GM18861 (cell line): ENCODE data around the gene RPGRIP1.
"Not testable (repeated sequence)": the region's sequence is repeated elsewhere in the genome, so short reads cannot be mapped to it uniquely, and the experiment has no call there.

Source experiments
- ATAC-seq: cut with Tn5 transposase; IDR thresholded peaks from one replicate; pipeline ENCODE4 v1.9.1; 2021; ENCODE audit not compliant: unreplicated experiment

Gene RPGRIP1

DNA sequence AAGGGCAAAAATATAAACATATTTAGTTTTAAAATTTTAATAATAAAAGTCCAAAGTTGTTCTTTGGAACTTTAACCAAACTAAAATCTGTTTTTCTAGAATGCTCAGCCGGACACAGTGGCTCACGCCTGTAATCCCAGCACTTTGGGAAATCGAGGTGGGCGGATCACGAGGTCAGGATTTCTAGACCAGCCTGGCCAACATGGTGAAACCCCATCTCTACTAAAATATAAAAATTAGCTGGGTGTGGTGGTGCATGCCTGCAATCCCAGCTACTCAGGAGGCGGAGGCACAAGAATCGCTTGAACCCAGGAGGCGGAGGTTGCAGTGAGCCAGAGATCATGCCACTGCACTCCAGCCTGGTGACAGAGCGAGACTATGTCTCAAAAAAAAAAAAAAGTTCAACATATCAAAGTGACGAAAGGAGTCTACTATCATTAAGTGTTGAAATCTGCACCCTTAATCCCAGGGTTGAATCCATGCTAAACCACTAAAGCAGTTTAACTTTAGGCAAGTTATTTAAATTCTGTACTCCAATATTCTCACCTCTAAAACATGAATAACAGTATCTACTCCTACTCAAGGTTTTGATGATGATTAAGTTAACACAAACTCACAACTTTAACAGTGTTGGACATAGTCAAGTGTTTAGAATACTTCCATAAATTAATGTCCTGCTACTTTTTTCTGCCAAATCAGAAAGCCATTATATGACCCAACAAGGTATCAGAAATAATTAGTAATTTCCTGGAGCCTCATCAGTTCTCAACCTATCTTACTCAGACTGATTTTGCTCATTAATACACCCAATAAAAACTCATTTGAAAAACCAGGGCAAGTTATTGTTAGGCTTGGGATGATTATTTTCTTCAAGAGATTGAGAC, 21.6 kb upstream of the RPGRIP1 start:
- ATAC-seq: no peak

DNA sequence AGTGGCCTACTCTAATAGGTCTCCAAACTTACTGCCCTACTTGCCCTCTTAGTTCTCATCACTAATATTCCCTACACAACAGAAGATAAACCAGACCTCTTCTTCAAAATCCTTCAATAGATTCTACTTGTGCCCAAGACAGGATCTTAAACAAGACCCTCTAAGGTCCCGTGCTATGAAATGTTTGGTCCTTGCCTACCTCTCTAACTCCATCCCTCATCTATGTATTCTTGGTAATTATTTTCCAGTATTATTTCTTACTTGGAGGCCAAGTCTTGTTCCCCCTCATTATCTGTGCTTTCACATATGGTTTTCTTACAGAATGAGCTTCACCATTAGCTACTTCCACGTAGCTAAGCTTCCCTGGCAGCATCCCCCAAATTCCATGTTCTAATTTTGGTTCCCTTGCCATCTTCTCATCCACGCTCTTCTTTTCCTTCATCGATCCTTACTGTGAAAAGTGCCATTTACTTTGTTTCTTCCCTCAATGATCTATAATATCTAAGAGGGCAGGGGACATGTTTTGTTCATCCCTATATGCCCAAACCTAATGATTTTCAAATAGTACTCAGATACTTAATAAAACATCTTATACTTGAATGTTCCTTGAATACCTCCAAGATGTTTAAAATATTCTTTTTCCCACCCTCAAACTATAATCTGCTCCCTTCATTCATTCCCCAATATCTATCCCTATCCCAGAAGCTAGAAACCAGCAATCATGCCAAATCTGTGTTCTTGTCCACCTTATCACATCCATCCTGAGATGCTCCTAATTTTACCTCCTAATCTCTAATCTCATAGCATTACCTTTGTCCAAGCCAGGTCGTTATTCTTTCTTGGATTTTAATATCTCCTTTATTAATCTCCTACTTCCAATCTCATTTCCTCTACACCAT, 20.7 kb upstream of the RPGRIP1 start:
- no peak for ATAC-seq

DNA sequence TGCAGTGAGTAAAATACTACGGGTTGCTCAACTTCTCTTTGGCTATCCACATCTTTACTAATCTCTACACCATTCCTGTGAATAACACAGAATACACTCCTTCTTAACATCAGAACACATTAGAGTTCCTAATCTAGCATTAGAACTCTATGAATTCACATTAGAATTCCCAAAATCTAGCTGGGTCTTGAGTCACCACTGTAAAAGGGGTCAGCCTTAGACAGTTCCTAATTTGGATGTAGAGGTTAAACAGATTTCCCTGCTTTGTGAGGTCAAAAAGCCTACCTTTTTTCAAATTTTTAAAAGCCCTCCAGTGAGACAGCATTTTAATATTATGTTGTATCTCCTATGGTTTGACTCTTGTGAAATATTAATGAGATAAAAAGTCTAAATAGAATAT, 18.1 kb upstream of the RPGRIP1 start:
- no peak for ATAC-seq

DNA sequence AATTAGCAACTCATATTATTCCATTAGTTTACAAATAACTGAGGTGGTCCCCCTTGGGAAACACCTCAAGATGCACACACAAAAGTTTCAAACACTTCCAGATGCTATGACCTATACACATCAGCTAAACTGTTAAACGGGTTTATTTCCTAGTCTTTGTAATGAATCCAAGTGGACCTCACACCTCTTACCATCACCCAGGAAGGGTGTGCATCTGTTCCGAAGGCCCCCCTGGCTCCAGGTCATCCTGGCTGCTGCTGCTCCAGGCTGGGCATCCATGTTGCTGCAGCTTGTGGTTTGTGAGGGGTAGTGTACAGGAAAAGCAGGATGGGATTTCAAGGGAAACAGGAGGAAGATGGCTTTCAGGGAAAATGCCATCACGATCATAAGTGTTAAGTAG, 17.5 kb upstream of the RPGRIP1 start:
- ATAC-seq: no peak

- ATAC-seq: no peak
Measured at GRCh38 chr14:21263284-21264024, 16.4 kb upstream of the RPGRIP1 start.

- ATAC-seq: peak; percentile 76
Measured at GRCh38 chr14:21264025-21264801, 15.7 kb upstream of the RPGRIP1 start.

DNA sequence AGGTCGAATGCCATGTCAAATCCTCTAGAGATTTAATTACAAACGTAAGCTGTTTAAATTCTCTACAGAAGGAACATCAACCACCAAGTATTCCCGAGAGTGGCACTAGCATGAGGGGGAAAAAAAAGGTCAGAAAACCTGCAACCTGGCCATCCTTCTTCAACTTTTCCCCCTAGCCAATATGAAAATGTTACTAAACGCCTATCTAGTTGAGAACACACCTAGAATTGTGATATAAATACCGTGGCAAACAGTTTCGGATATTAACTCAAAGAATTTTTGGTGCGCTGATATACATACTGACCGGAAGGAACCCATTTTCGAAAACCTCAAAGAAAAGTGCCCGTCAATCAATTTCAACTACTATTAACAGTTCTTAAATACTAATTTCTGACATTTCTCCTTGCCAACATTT, 12.4 kb upstream of the RPGRIP1 start:
- no peak for ATAC-seq

GRCh38 chr14:21267886-21268616, 11.8 kb upstream of the RPGRIP1 start:
- ATAC-seq: no peak

DNA sequence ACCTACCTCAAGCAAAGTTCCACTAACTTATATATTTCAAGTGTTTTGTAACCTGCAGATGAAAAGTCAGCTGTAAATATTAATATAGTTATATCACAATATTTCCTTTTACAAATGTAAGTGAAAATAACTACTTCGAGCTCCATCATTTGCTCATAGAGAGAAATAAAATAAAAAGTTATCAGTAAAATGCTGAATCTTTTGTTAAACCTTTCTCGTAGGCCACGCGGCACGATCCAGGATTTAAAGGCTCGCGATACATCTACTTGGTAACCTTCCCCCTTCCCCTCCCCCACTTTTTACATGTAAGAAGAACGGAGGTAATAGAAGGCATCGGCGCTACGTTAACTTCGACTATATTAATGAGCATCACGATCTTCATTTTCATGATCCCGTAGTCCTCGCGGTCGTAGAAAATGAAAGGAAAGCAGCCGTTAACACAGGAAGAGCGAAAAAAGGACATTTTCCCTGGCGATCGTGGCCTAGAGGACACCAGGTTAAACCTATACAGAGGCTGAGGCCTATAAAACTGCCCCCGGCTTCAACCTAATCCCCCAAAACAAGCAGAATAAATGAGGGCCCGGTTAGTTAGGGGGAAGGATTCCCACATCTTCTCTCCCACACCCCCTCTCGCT, 11.1 kb upstream of the RPGRIP1 start:
- ATAC-seq: no peak

DNA sequence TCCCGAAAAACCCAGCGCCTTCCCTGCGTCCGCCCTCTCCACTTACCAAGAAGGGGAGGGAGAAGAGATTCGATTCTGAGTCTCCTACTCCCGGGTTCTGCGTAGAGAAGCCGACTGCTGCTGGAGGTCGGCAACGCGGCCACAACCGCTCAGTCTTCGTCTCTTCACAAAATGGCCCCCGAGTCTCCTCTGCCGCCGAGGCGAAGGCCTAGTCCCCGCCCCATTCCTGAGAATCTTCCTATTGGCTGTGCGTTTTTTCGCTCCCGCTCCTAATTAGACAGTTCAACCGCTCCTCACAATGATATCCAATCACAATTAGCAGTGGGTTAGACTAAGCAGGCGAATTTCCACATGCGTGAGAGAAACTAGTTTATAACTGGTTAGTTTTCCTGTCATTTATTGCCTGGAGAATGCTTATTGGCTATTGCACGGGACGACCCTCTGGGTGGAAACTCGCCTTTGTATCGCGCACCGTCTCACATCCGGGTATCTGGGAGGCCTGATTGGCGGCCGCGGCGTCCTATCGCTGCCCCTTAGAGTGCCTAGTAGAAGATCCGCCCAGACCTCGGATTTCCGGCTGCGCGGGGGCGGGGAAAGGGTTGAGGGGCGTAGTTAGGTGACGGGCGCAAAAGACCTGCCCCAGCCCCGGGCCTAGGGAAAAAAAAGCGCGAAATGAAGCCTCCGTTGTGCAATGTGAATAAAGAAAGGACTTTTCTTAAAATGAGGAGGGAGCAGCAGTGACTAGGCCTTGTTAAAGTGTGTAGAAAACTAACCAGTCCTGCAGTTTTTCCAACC, 10.4 kb upstream of the RPGRIP1 start, which contains the start of gene HNRNPC:
HNRNPC (minus strand) TSS at position 191 of the 795 bp plus-strand sequence. CDS start 35,249 bp downstream, outside the sequence.
- ATAC-seq: peak; percentile 86

DNA sequence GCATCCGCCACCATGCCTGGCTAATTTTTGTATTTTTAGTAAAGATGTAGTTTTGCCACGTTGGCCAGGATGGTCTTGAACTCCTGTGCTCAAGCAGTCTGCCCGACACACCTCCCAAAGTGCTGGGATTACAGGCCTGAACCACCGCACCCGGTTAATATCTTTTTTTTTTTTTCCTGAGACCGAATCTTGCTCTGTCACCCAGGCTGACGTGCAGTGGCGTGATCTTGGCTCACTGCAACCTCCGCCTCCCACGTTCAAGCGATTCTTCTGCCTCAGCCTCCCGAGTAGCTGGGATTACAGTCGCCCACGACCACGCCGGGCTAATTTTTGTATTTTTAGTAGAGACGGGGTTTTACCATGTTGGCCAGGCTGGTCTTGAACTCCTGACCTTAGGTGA, 7.2 kb upstream of the RPGRIP1 start:
- ATAC-seq: not testable (repeated sequence)

GRCh38 chr14:21275261-21275858, 4.5 kb upstream of the RPGRIP1 start:
- no peak for ATAC-seq

- ATAC-seq: no peak
Measured at GRCh38 chr14:21278632-21279031, 1.3 kb upstream of the RPGRIP1 start.

- not testable (repeated sequence) for ATAC-seq
Measured at GRCh38 chr14:21281917-21282316, 2.0 kb downstream of the RPGRIP1 start.

DNA sequence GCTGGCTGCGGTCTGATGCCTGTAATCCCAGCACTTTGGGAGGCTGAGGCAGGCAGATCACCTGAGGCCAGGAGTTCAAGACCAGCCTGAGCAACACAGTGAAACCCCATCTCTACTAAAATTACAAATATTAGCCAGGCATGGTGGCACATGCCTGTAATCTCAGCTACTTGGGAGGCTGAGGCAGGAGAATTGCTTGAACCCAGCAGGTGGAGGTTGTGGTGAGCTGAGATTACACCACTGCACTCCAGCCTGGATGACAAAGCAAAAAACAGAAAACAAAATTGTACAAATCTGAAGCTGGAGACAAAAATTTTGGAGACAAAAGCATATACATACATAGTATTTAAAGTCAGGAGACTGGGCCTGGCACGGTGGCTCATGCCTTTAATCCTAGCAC, 6.6 kb downstream of the RPGRIP1 start:
- ATAC-seq: not testable (repeated sequence)

DNA sequence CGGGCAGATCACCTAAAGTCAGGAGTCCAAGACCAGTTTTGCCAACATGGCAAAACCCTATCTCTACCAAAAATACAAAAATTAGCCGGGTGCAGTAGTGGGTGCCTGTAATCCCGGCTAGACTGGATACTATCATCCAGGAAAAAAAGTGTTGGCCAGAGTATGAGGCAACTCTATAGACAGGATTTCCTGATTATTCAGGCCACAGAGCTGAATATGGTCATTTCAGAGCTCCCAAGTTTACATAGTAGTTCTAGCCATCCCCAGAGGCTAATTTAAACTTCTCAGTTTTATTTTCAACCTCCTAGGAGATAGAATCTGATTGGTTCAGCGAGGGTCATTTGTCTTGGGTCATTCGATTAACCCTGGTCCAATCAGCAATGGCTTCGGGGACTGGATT, 7.3 kb downstream of the RPGRIP1 start:
- no peak for ATAC-seq

DNA sequence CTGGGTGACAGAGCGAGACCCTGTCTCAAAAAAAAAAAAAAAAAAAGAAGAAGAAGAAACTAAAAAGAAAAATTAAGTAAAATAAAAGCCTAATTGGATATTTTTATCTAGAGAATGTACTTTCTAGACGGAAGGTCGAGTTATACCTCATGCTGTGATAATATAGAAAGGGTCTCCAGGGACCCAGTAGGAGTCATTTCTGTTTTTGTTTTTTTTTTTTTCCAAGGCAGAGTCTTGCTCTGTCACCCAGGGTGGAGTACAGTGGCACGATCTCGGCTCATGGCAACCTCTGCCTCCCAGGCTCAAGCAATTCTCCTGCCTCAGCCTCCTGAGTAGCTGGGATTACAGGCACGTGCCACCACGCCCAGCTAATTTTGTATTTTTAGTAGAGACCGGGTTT, 14.1 kb downstream of the RPGRIP1 start:
- ATAC-seq: not testable (repeated sequence)

DNA sequence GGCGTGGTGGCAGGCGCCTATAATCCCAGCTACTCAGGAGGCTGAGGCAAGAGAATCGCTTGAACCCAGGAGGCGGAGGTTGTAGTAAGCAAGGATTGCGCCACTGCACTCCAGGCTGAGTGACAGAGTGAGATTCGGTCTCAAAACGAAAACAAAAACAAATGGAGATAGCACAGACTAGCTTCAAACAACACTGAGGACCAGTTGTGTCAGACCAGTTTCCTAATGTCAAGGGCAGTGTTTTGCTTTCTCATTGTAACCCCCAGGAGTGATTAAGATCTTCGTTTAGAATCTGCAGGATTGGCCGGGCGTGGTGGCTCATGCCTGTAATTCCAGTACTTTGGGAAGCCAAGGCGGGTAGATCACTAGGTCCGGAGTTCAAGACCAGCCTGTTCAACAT, 18.5 kb downstream of the RPGRIP1 start:
- no peak for ATAC-seq
